HG03095 (cell line): ENCODE results near the gene CCDC174.
"Not testable (repeated sequence)": the region's sequence is repeated elsewhere in the genome, so short reads cannot be mapped to it uniquely, and the experiment has no call there.

Source experiments
- ATAC-seq: cut with Tn5 transposase; IDR thresholded peaks from one replicate; pipeline ENCODE4 v1.9.1; 2021; ENCODE audit warnings: moderate library complexity; ENCODE audit not compliant: unreplicated experiment

The CCDC174 gene

DNA sequence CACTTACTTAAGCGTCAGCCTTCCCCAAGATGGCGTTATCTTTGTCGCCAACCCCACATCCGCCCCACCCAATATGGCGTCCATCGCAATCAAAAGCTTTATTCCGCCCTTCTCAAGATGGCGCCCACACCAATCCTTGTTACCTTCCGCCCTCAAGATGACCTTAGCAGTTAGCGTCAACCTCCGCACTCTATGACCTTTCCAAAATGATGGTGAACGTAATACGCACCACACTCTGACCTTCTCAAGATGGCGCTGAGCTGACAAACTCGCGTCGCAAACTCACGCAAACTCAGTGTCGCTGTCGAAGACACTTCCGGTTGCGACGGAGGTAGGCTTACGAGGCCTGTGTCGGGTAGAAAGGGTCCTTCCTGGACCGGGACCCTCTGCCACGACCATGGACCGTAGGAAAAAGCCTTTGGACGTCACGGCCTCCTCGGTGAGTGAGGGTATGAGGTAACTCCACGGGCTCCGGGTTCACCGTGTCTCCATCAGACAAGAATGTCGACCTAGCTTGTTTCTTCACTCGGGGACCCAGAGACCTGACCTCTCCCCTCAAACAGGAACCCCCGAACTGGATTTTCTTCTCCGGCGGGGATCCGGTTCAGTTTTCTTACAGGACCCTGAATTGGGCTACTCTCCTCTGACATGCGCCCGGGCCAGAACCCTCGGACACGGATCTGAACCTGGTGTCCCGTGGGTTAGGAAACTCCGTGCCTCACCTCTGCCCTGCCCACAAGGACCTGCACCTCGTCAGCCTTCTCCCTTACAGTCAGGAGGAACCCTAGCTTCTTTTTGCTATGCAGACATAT, at the start of gene CCDC174:
TSS of gene CCDC174 (plus strand) at position 323 of the 812 bp plus-strand sequence. CDS start at position 398, 75 bp downstream.
- peak; percentile 97 for ATAC-seq

- no peak for ATAC-seq
Observed at GRCh38 chr3:14602006-14602803, 49.4 kb upstream of the CCDC174 start.

- no peak for ATAC-seq
Observed at GRCh38 chr3:14602804-14603644, 48.5 kb upstream of the CCDC174 start.

- no peak for ATAC-seq
Observed at GRCh38 chr3:14605067-14605466, 46.5 kb upstream of the CCDC174 start.

GRCh38 chr3:14605744-14606143, 45.8 kb upstream of the CCDC174 start:
- no peak for ATAC-seq

DNA sequence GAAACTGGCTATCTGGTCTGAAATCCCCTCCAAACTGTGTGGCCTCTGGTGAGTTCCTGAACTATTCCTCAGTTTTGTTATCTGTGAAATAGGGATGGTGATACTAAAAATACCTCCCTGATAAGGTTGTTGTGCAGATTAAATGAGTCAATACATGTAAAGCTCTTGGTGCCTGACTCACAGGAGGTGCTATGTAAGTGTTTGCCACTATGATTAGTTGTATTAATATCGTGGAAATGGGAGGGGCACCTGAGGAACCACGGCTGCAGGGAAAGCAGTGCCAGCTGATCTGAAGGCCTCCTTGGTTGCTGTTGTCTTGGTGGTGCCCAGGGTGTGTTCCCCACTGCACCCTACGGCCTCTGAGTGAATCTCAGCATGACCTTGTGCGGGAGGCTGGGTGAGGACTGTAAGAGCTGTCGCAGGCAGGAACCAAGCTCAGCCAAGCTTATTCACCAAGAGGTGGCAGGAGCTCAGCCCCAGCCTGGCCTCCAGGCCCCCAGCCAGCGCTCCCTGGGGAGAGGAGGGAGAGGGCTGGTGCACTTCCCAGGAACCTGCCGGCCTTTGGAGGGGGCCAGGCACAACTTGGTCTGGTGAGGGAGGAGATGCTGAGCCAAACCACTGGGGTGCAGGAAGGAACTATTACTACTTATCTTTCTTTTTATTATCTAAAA, 44.8 kb upstream of the CCDC174 start:
- ATAC-seq: no peak

DNA sequence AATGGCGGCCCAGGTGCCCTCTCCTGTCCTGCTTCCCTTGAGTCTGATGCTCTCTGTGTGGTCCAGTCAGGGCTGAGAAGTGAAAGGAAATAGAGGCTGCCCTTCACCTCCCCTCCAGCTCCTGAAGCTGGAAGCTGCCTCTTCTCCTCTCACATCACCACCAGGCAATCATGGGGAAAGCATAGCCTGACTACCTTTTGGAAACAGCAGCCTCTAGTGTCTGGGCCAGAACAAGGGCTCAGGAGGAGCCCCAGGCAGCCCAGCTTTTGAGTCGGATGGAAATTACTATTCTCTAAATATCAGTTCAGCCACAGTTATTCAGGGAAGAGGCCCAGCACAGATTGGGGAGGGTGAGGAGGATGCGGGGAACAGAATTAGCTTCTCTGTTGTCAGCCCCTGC, 43.3 kb upstream of the CCDC174 start:
- ATAC-seq: no peak

GRCh38 chr3:14609058-14609457, 42.5 kb upstream of the CCDC174 start:
- ATAC-seq: not testable (repeated sequence)

DNA sequence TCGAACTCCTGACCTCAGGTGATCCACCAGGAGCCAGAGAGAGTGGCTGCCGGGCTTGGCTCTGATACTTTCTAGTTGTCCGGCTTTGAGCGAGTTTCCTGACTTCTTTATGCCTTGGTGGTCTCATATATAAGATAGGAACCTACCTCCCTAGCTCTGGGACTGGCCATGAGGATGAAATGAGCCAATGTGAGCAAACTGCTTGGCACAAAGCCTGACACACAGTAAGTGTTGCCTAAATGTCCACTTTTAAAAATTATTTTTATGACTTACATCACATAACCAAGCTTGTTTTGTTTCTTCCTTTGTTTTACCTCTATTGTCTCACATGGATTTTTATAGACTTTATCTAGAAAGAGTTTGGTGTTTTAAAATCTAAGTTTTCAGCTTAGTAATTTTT, 42.1 kb upstream of the CCDC174 start:
- ATAC-seq: no peak

DNA sequence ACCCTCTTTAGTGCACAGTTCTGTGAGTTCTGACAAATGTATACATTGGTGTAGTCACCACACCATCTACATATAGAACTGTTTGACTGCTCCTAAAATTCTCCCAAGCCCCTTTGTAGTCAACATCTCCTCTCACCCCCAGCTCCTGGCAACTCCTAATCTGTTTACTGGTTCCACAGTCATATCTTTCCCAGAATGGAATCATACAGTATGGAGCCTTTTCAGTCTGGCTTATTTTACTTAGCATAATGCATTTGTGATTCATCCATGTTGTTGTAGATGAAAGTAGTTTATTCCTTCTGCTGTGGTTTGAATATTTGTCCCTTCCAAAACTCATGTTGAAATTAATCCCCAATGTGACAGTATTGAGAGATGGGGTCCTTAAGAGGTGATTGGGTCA, 41.6 kb upstream of the CCDC174 start:
- no peak for ATAC-seq

DNA sequence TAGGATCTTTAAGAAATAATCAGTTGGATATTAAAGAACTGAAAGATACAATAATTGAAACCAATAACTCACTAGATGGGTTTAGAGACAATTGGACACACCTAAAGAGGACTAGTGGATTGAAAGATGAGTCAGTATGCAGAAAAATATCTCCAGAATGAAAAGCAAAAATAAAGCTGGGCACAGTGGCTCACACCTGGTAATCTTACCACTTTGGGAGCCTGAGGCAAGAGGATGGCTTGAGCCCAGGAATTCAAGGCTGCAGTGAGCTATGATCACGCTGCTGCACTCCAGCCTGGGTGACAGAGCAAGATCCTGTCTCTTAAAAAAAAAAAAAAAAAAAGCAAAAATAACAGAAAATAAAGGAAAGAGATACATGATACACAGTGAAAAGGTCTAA, 37.4 kb upstream of the CCDC174 start:
- no peak for ATAC-seq

DNA sequence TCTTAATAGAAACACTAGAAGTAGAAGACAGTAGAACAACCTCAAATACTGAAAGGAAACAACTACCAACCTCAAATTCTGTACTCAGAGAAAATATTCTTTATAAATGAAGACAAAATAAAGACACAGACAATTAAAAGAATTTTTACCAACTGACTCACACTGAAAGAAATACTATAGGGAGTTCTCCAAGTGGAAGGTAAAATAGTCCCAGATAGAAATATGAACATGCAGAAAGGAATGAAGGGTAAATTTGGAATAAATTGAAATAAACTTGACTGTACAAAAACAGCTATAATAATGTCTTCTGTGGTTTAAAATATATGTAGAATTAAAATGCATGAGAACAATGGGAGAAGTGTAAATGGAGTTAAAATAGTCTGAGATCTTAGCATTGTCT, 36.7 kb upstream of the CCDC174 start:
- ATAC-seq: no peak

DNA sequence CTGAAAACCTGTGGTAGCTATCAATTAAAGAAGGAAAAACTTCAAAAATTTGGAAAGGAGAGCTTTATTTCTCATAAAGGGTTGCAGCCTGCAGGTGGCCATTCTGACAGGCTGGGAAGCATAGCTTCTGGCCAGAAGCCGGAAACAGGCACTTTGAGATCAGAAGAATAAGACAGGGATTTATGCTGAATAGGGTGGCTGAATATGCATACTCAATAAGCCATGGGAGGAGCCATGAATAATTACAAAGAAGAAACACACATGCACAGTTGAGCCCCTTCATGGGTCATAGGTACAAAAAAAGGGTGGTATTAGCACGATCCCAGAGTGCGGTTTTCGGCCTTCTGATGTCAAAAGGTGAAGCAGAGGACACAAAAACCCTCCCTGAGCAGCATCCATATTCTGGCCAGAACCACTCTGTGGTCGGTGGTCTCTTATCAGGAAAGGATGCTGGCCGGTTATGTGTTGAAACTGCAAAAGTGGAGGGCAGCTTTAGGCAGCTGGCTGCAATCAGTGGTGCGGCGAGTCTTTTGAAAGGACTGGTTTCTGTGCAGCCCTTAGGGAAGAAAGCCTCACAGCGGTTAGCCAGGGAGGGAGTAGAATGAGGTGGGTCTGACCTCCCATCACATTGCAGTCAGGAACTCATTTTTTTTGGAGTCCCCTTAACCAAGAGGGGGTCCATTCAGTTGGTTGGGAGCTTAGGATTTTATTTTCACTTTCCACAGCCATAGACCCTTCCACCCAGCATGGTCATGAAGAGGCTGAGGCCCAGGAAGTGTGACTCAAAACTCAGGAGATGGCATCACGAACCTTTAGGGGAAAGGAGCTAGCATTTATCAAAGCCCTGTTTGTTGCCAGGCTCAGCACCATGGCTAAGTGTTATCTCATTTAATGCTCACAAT, 34.7 kb upstream of the CCDC174 start:
- ATAC-seq: no peak

DNA sequence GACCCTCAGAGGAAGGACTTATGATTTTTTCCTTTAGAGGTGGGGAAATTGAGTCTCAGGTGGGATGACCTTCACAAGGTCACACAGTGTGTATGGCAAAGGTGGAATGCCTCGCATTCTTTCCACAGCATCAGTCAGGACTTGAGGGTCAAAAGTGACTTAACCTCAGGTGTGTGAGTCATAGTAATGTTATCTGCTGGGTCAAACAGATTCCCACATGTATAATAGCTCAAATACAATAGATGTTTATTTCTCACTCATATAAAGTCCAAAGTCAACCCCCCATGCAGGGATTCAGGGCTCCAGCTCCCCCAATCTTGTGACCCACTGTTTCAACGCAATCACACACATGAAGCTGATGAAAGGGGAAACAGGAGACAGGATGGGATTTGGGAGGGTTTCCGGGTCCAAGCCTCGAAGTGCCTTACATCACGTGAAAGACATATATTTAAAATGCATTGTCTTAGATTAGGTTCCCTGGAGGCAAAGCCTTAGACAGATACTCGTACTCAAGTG, 34.0 kb upstream of the CCDC174 start:
- no peak for ATAC-seq

DNA sequence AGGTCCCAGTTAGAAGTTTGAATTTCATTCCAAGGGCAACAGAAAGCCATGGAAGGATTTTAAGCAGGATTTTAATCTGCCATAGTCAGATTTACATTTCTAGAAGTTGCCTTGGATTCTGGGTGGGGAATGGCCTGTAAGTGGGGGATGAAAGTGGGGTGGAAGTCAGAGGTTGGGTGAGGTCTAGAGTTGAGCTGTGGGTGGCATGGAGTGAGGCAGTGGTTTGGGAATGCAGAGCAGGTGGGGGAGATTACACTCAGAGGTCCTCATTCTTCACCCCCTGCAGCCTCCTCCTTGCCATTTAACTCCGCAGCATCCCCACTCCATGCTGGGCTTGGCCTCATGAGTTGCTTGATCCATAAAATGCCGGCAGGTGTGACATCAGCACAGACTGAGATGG, 32.0 kb upstream of the CCDC174 start:
- no peak for ATAC-seq

DNA sequence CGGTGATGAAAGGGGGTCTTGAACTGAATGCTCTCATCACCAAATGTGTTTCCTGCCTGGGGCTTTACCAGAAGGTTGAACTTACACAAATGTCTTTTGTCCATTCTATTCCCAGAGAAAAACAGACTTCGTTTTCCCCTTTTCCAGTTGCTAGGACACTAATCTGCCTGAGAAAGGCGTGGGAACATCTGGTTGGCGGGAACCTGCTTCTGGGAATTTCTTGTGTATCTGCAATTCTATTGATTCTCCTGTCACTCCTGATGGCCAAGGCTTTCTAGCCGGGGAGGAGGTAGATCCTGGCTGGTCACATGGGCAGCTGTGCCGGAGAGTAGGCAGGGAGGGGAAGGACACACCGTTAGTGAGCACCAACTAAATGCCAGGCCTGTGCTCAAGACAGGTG, 31.1 kb upstream of the CCDC174 start:
- ATAC-seq: no peak

DNA sequence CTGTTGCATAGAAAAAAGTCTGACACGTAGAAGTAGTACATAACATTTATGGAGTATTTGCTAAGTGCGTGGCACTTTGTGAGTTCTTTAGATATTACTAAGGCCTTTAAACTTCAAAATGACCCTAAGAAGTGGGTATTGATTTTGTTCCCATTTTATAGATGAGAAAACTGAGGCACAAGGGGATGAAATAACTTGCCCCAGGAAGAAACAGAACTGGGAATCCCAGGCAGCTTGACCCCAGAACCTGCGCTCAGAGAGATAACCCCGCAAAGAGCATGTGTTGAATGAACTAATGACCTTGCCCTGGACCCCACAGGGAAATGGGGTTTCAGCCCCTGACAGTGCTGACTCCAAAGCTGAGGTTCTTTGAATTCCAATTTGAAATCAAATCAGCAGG, 30.5 kb upstream of the CCDC174 start:
- ATAC-seq: no peak

DNA sequence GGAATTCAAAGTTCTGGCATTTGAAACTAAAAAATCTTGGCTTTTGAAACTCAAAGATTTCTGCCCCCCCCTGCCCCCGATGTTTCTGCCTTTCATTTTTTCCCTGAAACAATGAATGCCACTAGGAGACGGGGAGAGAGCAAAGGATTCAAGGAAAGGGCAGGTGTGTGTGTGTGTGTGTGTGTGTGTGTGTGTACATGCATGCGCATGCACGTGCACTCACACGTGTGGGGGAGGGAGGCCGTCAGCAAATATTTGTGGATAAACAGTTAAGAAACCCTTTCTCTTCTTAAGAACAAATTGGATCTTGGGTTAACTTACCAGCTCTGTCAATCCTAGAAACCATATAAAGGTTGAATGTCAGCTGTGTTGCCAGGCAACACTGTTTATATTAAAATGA, 29.2 kb upstream of the CCDC174 start:
- ATAC-seq: no peak

GRCh38 chr3:14623569-14624051, 28.0 kb upstream of the CCDC174 start:
- no peak for ATAC-seq
